ENCODE results near the gene SDC1. TPM values are rescaled to one million over a fixed set of nuclear protein-coding genes. Genes with fewer than 3 reads are reported as not detected.

The SDC1 gene
- polyA plus RNA-seq, 3 donors = not detected

DNA sequence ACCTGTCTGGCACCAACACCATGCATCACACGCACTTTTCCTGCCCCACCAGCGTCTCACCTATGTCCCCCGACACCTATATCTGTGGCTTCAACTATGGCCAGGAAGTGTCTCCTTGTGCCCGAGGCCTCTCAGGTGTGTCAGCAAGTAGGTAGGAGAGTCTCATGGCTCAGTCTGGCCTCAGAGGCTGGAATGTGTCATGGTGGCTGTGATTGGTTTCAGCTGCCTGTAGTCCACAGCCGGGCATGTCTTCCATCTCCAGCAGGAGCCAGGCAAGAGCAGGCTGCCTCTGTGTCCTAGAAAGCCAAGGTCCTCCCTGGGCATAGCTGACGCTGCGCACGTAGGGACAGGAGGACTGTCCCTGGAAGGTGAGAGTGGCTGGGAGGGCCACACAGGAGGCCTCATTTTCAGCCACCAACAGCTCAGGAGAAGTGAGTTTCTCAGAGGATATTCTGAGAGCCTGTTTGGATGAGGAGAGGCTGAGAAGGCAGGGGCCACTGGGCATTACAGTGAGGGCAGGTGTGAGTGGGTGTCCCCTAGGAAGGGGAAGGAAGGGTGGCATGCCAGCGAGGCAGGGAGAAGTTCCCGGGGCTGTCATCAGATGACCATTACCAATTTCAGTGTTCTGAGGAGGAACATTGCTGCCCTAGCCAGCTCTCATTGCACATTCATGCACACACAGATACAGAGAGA is 47.2 kb downstream of the SDC1 start:
- H3K27ac Mint-ChIP-seq = no peak overlapping the region
- no peak overlapping the region for H3K9ac ChIP-seq (ENCODE audit: insufficient read depth, low read length, poor library complexity, severe bottlenecking)

GRCh38 chr2:20176760-20177159 is 48.2 kb downstream of the SDC1 start:
- H3K27ac Mint-ChIP-seq = no peak overlapping the region
- TF ChIP-seq, protein P1, sequence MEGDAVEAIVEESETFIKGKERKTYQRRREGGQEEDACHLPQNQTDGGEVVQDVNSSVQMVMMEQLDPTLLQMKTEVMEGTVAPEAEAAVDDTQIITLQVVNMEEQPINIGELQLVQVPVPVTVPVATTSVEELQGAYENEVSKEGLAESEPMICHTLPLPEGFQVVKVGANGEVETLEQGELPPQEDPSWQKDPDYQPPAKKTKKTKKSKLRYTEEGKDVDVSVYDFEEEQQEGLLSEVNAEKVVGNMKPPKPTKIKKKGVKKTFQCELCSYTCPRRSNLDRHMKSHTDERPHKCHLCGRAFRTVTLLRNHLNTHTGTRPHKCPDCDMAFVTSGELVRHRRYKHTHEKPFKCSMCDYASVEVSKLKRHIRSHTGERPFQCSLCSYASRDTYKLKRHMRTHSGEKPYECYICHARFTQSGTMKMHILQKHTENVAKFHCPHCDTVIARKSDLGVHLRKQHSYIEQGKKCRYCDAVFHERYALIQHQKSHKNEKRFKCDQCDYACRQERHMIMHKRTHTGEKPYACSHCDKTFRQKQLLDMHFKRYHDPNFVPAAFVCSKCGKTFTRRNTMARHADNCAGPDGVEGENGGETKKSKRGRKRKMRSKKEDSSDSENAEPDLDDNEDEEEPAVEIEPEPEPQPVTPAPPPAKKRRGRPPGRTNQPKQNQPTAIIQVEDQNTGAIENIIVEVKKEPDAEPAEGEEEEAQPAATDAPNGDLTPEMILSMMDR (IDR thresholded peaks at IDR 0.05) = no peak
- Histone ChIP-seq H3K9ac (ENCODE audit: insufficient read depth, low read length, poor library complexity, severe bottlenecking) (no peak overlapping the region), H3K79me2 (ENCODE audit: insufficient read depth, low read length) (no peaks in the 10 kb centered on the region), H3K4me1 (ENCODE audit: control insufficient read depth in 1 of 2, insufficient read depth in 2 of 2, low read length in 2 of 2) (no peaks in the 10 kb centered on the region), H2AFZ (ENCODE audit: insufficient read depth, low read depth, low read length, poor library complexity, severe bottlenecking) (no peak overlapping the region), H3K27ac (ENCODE audit: low read depth in 1 of 2, low read length in 2 of 2) (no peak overlapping the region), H3K4me3 (replicated peaks in 1 of 3; ENCODE audit: low read depth in 2 of 3, low read length in 3 of 3) (no peak overlapping the region), H3K9me3 (replicated peaks in 1 of 2; ENCODE audit: control insufficient read depth in 1 of 2, insufficient read depth in 1 of 2, low read length in 2 of 2) (no peaks in the 10 kb centered on the region), H3K36me3 (replicated peaks in 1 of 2; ENCODE audit: control insufficient read depth in 1 of 2, insufficient read depth in 2 of 2, low read length in 2 of 2) (no peaks in the 10 kb centered on the region), H3K4me2 (replicated peaks; ENCODE audit: extremely low read depth, low read length, poor library complexity, severe bottlenecking) (no peak overlapping the region), H4K20me1 (ENCODE audit: insufficient read depth, low read length) (no peaks in the 10 kb centered on the region), H3K27me3 (ENCODE audit: control insufficient read depth in 2 of 2, insufficient read depth in 2 of 2, low read length in 2 of 2) (no peaks in the 10 kb centered on the region)
- peaks cover 0 to 4% (median 1%) of the 10 kb centered on the region in 3 donors for H3K27me3 Mint-ChIP-seq (ENCODE audit: low read depth in 3 of 3)
- no peak for DNase-seq
- H3K4me3 Mint-ChIP-seq = no peak overlapping the region
- intact Hi-C loops (cut with micrococcal nuclease) = no loop called here
- H3K4me1 Mint-ChIP-seq = no peaks in the 10 kb centered on the region
- 60% methylated on average over 1 of the region's 5 CpGs for WGBS (ENCODE audit: insufficient coverage)
- H3K9me3 Mint-ChIP-seq = no peaks in the 10 kb centered on the region
- no peaks in the 10 kb centered on the region for H3K36me3 Mint-ChIP-seq

More for the DNA sequence above, 47.2 kb downstream of the SDC1 start:
- Histone ChIP-seq H3K79me2 (ENCODE audit: insufficient read depth, low read length) (no peaks in the 10 kb centered on the region), H4K20me1 (ENCODE audit: insufficient read depth, low read length) (no peaks in the 10 kb centered on the region), H3K4me1 (ENCODE audit: control insufficient read depth in 1 of 2, insufficient read depth in 2 of 2, low read length in 2 of 2) (no peaks in the 10 kb centered on the region), H3K4me2 (replicated peaks; ENCODE audit: extremely low read depth, low read length, poor library complexity, severe bottlenecking) (no peak overlapping the region), H2AFZ (ENCODE audit: insufficient read depth, low read depth, low read length, poor library complexity, severe bottlenecking) (no peak overlapping the region), H3K36me3 (replicated peaks in 1 of 2; ENCODE audit: control insufficient read depth in 1 of 2, insufficient read depth in 2 of 2, low read length in 2 of 2) (no peaks in the 10 kb centered on the region), H3K27me3 (ENCODE audit: control insufficient read depth in 2 of 2, insufficient read depth in 2 of 2, low read length in 2 of 2) (no peaks in the 10 kb centered on the region), H3K4me3 (replicated peaks in 1 of 3; ENCODE audit: low read depth in 2 of 3, low read length in 3 of 3) (no peak overlapping the region), H3K27ac (ENCODE audit: low read depth in 1 of 2, low read length in 2 of 2) (no peak overlapping the region), H3K9me3 (replicated peaks in 1 of 2; ENCODE audit: control insufficient read depth in 1 of 2, insufficient read depth in 1 of 2, low read length in 2 of 2) (no peaks in the 10 kb centered on the region)
- WGBS (ENCODE audit: insufficient coverage) = 94% methylated on average over 5 of the region's 10 CpGs
- intact Hi-C loops (cut with micrococcal nuclease) = no loop called here
- Mint-ChIP-seq H3K36me3 (no peaks in the 10 kb centered on the region), H3K4me3 (no peak overlapping the region), H3K9me3 (no peaks in the 10 kb centered on the region), H3K27me3 (ENCODE audit: low read depth in 3 of 3) (peaks cover 0 to 4% (median 3%) of the 10 kb centered on the region in 3 donors), H3K4me1 (no peaks in the 10 kb centered on the region)
- no peak for DNase-seq
- TF ChIP-seq, protein P1 (IDR thresholded peaks at IDR 0.05) = no peak

Data from CD14-positive monocyte (primary cell).